Medulla oblongata (tissue), 1 donor: ENCODE data around the gene LVRN.

Experiments
- DNase-seq: peaks from one replicate; pipeline ENCODE4 v3.0.0-alpha.2; 2015; ENCODE audit errors: extremely low spot score

LVRN gene

DNA sequence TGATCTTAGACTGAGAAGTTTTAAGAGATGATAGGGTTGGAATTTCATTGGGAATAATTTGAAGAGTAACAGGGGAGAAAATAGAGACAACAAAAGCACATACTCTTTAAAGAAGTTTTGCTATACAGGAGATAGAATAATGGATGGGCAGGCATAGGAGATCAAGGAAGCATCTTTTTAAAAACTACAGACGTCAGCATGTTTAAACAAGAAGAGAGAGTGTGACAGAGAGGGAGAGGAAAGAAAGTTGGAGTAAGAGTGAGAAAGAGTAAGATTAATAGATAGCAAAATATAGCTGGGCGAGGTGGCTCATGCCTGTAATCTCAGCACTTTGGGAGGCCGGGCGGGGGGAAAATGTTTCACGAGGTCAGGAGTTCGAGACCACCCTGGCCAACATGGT, 5.3 kb upstream of the LVRN start:
- no peak for DNase-seq

DNA sequence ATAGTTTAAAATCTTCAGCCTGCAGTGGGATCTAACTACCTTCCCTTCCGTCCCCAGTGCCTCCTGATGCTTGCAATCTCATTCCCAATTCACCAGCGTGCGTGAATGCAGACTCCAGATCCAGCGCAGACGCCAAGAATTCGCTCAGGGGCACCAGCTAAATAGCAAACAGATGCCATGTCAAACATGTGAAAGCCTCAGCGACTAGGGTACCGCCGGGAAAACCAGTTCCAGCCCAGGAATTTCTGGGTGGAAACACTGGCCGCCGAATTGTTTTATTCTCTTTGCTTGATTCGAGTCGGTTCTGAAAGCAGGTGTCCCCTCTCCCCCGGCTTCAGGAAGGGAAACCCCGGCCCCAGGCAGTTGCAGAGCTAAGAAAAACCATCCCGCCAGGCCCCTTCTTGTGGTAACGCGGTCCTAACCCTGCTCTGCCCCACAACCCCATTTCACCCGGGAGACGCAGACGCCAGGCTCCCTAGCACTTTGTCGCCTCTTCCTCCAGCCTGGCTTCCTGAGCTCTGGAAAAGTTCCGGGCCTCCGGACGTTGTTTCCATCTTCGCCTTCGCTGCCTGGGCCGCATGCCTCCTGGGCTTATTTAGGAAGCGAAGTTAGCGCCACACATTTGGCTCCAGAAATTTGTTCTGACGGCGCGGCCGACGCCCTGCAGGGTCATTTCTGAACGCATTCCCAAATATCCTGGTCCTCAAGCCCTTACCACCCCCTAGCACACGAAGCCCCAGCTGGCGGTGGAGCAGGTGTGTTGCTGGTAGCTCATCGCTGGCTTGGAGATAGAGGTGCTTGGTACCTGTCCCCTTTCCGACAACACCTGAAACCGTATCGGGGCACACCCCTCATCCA, 665 bp upstream of the LVRN start:
- DNase-seq = no peak

GRCh38 chr5:115962565-115963402, 509 bp downstream of the LVRN start:
- no peak for DNase-seq

DNA sequence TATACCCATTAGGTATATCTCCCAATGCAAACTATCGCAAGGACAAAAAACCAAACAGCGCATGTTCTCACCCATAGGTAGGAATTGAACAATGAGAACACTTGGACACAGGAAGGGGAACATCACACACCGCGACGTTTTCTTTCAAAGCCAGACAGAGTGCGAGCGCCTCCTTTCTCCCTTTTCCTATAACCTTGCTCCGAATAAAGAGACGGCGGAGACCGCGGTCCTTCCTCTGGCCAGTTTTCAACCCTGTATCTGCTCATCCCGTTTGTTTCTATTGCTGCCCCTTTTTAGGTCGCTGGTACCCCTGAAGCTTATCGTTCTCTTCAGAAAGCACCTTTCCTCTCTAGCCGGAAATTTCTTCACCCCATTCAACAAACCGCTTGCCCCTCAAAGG, 1.3 kb downstream of the LVRN start:
- no peak for DNase-seq

DNA sequence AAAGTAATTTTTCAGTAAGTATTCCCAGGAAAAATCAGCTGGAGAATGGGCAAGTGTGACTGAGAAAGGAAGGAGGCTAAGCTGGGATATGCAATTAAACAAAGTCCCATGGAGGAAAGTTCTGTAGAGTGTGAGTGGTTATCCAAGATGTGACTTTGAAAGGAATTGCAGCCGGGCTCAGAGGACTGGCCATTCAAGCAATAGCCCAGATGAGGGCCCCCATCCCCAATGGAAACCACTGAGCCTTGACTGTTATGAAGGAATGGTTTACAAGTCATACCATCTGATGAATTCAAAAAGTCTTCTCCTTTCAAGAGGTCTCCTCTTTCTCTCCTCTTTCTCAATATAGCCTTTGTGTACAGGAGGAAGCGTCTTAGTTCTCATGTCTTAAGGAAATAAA, 6.5 kb downstream of the LVRN start:
- no peak for DNase-seq

DNA sequence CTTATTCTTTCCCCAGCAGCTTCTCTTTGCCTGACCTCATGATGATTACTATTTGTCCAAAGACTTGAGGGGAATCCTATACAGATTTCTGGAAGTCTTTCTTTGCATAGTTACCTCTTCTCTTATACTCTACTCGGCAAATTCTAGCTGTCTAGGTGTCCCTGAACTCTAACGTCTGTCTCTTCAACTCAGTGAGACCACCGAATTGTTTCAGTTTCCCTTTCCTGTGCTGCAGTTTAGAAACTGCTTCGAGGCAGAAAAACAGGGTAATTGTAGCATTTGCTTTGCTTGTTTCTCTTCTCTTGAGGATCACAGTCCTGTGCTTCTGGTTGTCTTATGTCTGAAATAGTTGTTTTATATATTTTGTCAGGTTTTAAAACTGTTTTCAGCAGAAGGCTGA, 14.8 kb downstream of the LVRN start:
- no peak for DNase-seq

GRCh38 chr5:115977988-115978387, 15.7 kb downstream of the LVRN start:
- no peak for DNase-seq

DNA sequence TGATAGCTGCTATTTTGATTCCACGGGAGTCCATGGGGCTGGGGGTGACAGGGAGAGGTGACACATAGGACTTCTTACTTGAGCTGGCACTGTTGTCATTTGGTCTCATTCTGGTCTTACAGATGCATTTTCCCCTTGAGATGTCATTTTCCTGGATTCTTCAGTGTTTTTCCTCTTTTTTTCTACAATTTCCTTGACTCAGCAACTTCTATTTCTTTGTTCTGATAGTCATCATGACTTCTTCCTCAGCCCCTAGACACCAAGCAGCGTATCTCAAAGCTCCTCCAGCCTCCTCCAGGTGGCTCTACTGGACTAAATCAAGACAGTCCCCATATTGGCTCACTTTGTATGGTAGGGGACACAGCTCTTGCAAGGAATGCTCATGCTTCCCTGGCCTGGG, 16.5 kb downstream of the LVRN start:
- DNase-seq = no peak

GRCh38 chr5:115979201-115980041, 17.1 kb downstream of the LVRN start:
- DNase-seq = no peak

GRCh38 chr5:115983519-115983918, 21.2 kb downstream of the LVRN start:
- DNase-seq = no peak

DNA sequence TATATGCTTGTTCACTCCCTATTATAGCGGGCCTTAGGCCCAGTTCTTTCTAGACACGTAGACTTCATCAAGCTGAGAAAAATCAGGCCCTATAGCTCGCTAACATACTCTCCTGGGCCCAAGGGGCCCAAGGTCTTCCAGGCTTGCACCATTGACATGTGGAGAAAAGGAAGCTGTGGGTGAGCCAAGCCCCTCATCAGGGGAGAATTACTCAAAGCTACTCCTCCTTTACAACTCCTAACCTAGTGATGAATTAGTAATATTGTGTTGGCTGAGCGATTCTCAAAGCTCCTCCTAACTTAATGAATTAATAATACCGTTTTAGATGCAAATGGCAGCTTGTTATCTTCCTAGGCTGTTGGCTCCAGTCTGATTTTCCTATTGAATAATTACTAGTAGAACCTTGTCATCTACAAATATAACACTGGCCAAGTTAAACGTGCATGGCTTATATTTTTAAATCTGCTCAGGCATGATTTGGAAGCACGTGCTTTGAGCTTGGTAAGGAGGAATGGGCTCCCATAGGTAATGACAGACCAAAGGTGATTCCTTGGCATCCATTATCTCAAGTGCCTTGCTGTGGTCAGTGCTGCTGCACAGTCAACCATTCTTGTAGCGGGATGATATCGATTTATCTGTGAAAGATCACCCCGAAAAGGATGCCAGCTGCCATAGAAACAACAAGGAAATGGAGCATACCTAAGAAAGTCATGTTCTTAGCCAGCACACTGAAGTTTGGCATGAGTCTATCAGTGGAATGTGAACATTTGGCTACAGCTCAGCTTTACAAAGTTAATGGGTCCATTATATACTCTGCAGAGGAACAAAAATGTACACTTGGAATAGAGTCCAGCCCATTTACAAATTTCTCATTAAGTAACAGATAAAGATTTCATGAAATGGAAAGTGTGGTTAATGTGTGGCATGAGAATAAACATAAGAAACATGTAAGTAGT, 23.8 kb downstream of the LVRN start:
- no peak for DNase-seq

DNA sequence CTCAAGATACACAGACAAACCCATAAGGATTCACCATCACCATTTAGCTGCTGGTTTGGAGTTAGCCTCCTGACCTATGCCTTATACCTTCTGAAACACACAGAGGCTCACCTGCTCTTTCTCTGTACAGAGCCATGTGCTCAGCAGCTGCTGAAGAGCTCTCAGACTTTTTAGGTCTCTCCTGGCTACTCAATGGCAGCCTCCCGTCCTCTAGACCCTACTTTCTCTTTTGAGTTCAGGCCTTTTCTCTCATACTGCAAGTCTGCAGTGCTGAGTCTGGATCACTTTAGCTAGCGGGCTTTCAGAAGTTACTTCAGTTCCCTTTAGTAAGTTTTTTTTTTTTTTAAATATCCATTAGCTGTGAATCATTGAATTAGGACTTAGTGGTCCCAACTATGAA, 25.7 kb downstream of the LVRN start:
- no peak for DNase-seq

- DNase-seq = no peak
These were observed 30.6 kb downstream of the LVRN start for GRCh38 chr5:115992848-115993350.

- DNase-seq = no peak
These were observed 33.1 kb downstream of the LVRN start for GRCh38 chr5:115995351-115995750.

DNA sequence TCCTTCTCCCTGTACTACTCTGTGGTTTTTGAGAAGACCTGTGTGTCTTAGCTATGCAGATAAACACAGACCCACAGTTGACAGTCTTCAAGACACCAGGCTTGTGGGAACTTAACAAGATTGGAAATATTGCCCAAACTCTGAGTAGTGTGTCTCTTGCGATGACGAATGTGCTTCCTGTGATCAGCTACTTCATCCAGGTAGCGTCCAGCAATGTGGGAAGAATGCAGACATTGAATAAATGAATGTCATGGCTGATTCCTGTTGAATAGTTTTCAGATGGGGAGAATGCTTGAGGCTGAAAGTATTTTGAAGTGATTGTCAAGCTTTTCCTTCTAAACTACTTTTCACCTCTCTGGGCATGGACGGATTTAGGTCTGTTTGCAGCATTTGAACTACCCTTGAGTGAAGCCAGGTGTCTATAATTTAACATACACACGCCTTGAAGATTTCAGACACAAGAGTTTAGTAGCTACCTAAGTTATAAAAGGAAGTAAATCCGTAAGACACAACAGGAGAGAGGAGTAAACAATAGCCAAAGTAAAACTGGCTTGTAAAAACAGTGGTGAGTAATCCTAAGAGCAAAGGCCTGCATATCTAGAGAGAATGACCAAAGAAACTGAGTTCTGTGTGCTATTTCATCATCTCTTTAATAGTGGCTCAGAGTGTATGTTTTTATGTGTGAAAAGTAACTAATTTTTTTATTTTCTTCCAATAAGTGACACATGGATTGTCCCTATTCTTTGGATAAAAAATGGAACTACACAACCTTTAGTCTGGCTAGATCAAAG, 40.0 kb downstream of the LVRN start:
- no peak for DNase-seq

- DNase-seq = no peak
These were observed 42.0 kb downstream of the LVRN start for GRCh38 chr5:116004248-116004647.

DNA sequence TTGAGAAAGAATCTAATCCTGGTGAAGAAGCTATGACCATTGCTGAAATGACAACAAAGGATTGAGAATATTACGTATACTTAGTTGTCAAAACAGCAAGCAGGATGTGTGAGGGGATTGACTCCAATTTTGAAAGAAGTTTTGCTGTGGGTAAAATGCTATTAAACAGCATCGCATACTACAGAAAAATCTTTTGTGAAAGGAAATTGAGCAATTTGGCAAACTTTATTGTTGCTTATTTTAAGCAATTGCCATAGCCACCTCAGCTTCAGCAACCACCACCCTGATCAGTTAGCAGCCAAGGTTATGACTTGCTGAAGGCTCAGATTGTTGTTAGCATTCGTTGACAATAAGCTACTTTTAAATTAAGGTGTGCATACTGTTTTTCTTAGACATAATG, 47.5 kb downstream of the LVRN start:
- no peak for DNase-seq

DNA sequence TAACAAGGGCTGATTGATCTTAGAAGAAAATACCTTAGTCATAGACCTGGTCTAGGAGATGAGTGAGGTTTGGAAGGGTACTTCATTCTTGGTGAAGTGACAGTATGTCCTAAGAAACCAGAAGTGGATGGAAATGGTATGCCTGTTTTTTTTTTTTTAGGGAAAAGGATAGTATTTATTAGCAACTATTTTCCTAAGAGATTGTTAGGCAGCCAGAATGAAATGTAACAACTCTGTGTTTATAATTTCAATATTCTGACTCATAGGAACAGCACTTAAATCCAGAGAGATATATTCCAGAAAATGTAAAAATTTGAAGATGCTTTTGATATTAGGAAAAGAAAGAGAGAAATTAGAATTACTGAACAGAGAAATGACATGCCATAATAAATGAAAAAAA, 48.8 kb downstream of the LVRN start:
- DNase-seq = no peak

DNA sequence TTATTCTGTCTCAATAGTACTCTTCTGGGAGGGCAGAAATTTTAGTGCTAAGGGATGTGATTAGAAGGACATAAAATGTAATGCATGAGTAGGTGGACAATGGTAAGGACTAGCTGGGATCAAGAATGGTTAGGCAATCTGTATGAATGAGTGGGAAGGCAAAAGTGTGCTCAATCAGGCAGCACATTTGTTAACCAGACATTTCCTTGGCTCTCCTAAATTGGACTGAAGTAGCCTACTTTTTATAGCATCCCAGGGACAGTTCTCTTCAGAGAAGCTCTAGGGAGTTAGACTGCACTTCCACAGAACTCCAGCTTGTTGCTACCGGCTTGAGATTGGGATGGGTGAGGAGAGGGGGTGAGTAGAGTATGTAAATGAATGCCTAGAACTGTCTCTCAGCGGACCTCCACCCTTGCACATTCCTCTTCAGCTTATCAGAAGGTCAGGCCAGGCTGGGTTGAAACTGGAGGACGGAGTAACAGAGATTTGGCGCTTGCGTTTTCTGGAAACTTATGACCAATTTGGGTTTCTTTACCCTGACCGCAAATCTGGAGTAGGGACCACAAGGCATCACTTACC, 51.0 kb downstream of the LVRN start:
- DNase-seq = no peak

DNA sequence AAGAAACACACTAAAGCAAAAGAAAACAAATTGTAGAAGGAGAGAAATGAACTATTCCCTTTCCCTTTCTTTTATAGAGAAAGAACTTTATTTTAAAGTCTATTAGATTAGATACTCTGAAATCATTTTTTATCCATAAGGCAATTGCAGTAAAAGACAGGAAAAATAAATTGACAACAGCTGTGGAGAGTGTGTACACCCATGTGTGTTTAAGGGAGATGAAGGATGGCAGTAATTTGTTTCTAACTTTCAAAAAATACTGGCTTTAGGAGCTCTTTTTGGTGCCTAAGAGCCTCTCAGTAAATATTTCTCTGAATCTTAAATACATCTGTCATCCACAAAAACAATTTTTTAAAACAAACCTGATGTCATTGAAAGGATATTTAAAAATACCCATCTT, 51.7 kb downstream of the LVRN start:
- DNase-seq = no peak
